T47D (cell line): ENCODE measurements around the gene XXYLT1.
"Not testable (repeated sequence)": the region's sequence is repeated elsewhere in the genome, so short reads cannot be mapped to it uniquely, and the experiment has no call there.

ENCODE experiments used
- DNase-seq, 2 experiments: peaks; one replicate each; pipeline versions ENCODE4 v3.0.0 to v3.0.0-alpha.2; 2011 to 2012; ENCODE audit warnings: low read depth in 1 of 2, low spot score in 1 of 2
- JUND ChIP-seq: IDR thresholded peaks from 2 replicates; pipeline ENCODE4 v1.6.1; 2012; ENCODE audit warnings: low read depth
- in situ Hi-C: cut with HindIII; loops from 2 replicates; pipeline ENCODE4 v1.10.0; 2016; ENCODE audit warnings: low sequenced_read_pairs, low pct_unique_long_range_greater_than_20kb

XXYLT1 gene

GRCh38 chr3:195241592-195242355 is 29.2 kb downstream of the XXYLT1 start:
- no peak for DNase-seq
- no peak for TF ChIP-seq JUND
- in situ Hi-C loops, result no loop called here

- peak in 1 of 2 experiments; percentile 59 for DNase-seq
- no peak for TF ChIP-seq JUND
- in situ Hi-C loops, result no loop called here
These were observed 30.0 kb downstream of the XXYLT1 start for GRCh38 chr3:195240939-195241338.

GRCh38 chr3:195240171-195240701 is 30.7 kb downstream of the XXYLT1 start:
- in situ Hi-C loops, result no loop called here
- no peak for DNase-seq
- no peak for TF ChIP-seq JUND

- in situ Hi-C loops, result no loop called here
- no peak for DNase-seq
- no peak for TF ChIP-seq JUND
These were observed 31.8 kb downstream of the XXYLT1 start for GRCh38 chr3:195239121-195239520.

GRCh38 chr3:195238586-195239118 is 32.3 kb downstream of the XXYLT1 start:
- in situ Hi-C loops, result no loop called here
- DNase-seq, result no peak
- TF ChIP-seq JUND, result no peak

- no peak for DNase-seq
- TF ChIP-seq JUND, result no peak
- in situ Hi-C loops, result no loop called here
These were observed 32.8 kb downstream of the XXYLT1 start for GRCh38 chr3:195238081-195238571.

GRCh38 chr3:195236801-195237570 is 34.0 kb downstream of the XXYLT1 start:
- no peak for DNase-seq
- TF ChIP-seq JUND, result no peak
- in situ Hi-C loops, result no loop called here

- in situ Hi-C loops, result no loop called here
- no peak for TF ChIP-seq JUND
- no peak for DNase-seq
These were observed 34.7 kb downstream of the XXYLT1 start for GRCh38 chr3:195236076-195236798.

GRCh38 chr3:195230244-195230643 is 40.7 kb downstream of the XXYLT1 start:
- no peak for DNase-seq
- TF ChIP-seq JUND, result no peak
- in situ Hi-C loops, result no loop called here

GRCh38 chr3:195228886-195229285 is 42.1 kb downstream of the XXYLT1 start:
- DNase-seq, in situ Hi-C loops: not testable (repeated sequence)

- DNase-seq, result peak in 1 of 2 experiments; percentile 58
- in situ Hi-C loops, result no loop called here
- TF ChIP-seq JUND, result no peak
These were observed 43.1 kb downstream of the XXYLT1 start for GRCh38 chr3:195227871-195228270.

- no peak for TF ChIP-seq JUND
- DNase-seq, result no peak
- in situ Hi-C loops, result no loop called here
These were observed 44.0 kb downstream of the XXYLT1 start for GRCh38 chr3:195226900-195227447.
